Adipocyte (in vitro differentiated cells): Measurements from ENCODE around the gene FLYWCH1.
"Not testable (repeated sequence)": the region's sequence is repeated elsewhere in the genome, so short reads cannot be mapped to it uniquely, and the experiment has no call there.

Source experiments
- DNase-seq: peaks from one replicate; pipeline ENCODE4 v3.0.0-alpha.2; 2015; ENCODE audit warnings: low read depth
- H3K27me3 ChIP-seq: replicated peaks from 2 replicates; pipeline ENCODE4 v1.7.0; 2013; ENCODE audit warnings: mild to moderate bottlenecking, low read length, moderate library complexity; ENCODE audit not compliant: control insufficient read depth, insufficient read depth
- H3K36me3 ChIP-seq: 2 replicates; pipeline ENCODE4 v1.7.0; 2013; ENCODE audit warnings: low read length, mild to moderate bottlenecking, moderate library complexity; ENCODE audit not compliant: control insufficient read depth, insufficient read depth, severe bottlenecking
- H3K4me1 ChIP-seq: 2 replicates; pipeline ENCODE4 v1.7.0; 2013; ENCODE audit warnings: mild to moderate bottlenecking, low read length, moderate library complexity; ENCODE audit not compliant: control insufficient read depth, insufficient read depth
- H3K4me3 ChIP-seq: 2 replicates; pipeline ENCODE4 v1.7.0; 2013; ENCODE audit warnings: mild to moderate bottlenecking, low read length, moderate library complexity
- H3K9ac ChIP-seq: 2 replicates; pipeline ENCODE4 v1.7.0; 2013; ENCODE audit warnings: mild to moderate bottlenecking, low read length, moderate library complexity
- H3K9me3 ChIP-seq: 2 replicates; pipeline ENCODE4 v1.7.0; 2013; ENCODE audit warnings: mild to moderate bottlenecking, low read length, moderate library complexity; ENCODE audit not compliant: control insufficient read depth

FLYWCH1 gene

DNA sequence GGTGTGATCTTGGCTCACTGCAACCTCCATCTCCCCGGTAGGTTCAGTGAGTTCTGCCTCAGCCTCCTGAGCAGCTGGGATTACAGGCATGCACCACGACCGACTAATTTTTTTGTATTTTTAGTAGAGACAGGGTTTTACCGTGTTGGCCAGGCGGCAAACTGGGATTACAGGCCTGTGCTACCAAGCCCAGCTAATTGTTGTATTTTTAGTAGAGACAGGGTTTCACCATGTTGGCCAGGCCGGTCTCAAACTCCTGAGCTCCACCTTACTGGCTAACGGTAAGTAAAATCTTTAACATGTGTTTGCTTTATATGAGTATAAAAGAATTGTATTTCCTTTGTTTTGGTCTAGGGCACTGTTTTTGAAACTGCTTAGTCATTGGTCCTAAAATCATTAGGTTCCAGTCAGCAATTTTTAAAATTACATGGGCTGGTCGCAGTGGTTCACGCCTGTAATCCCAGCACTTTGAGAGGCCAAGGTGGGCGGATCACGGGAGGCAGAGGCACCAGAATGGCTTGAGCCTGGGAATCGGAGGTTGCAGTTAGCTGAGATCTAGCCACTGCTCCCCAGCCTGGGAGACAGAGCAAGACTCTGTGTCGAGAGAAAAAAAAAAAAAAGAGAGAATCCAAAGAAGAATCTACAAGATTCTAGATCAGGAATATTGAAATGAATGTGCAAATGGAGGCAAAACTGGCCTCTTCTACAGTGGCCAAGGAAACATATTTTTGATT lies 3.6 kb downstream of the FLYWCH1 start:
- Histone ChIP-seq H3K27me3 (no peaks in the 10 kb centered on the region), H3K36me3 (peaks cover 15% of the 10 kb centered on the region), H3K4me3 (no peak overlapping the region), H3K9me3 (no peaks in the 10 kb centered on the region), H3K9ac (peak overlapping the region; percentile 51), H3K4me1 (peaks cover 36% of the 10 kb centered on the region)
- DNase-seq, result peak; percentile 11

DNA sequence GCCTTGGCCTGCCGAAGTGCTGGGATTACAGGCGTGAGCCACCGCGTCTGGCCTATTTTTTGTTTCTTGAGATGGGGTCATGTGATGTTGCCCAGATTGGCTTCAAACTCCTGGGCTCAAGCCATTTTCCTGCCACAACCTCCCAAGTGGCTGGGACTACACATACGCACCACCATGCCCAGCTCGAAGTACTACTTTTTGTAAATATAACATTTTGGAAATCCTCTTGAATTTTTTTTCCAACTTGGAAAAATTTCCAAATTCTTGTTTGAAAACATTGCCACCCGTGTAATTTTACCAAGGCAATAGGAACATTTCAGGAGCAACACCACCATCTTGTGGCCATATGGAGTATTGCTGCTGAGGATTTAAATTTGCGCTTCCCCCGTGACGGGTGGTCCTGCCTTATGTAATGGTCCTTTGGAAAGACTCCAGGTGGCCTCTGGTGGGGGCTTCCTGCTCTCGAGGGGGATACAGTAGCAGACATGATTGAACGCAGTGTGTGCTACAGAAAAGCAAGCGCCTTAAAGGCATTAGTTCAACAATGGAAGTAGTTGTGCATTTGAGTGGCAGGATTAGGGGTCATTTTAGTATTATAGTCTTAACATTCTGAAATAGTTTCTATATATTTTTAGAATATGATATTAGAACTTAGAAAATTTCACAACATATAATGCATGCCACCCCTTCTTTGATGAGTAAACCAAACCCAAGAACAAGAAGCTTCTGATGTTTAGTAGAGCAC lies 8.0 kb downstream of the FLYWCH1 start:
- DNase-seq, result peak; percentile 87
- Histone ChIP-seq H3K9me3 (no peaks in the 10 kb centered on the region), H3K4me1 (peaks cover 15% of the 10 kb centered on the region), H3K4me3 (no peak overlapping the region), H3K9ac (peak overlapping the region; percentile 51), H3K36me3 (peaks cover 15% of the 10 kb centered on the region), H3K27me3 (no peaks in the 10 kb centered on the region)

DNA sequence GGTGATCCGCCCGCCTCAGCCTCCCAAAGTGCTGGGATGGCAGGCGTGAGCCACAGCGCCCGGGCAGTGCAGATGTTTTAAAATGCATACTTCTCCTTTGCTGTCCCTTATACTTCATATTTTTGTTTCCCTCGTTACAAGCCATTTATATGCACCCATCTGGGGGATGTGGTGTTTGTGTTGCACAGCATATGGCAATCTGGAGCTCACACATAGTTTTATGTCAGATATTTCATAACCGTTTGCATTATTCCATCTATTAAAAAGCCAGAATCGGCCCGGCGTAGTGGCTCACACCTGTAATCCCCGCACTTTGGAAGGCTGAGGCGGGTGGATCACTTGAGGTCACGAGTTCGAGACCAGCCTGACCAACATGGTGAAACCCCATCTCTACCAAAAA lies 11.8 kb downstream of the FLYWCH1 start:
- Histone ChIP-seq H3K9ac (no peak overlapping the region), H3K9me3 (no peaks in the 10 kb centered on the region), H3K4me1 (peaks cover 9% of the 10 kb centered on the region), H3K27me3 (no peaks in the 10 kb centered on the region), H3K4me3 (no peak overlapping the region), H3K36me3 (peaks cover 9% of the 10 kb centered on the region)
- DNase-seq, result no peak

DNA sequence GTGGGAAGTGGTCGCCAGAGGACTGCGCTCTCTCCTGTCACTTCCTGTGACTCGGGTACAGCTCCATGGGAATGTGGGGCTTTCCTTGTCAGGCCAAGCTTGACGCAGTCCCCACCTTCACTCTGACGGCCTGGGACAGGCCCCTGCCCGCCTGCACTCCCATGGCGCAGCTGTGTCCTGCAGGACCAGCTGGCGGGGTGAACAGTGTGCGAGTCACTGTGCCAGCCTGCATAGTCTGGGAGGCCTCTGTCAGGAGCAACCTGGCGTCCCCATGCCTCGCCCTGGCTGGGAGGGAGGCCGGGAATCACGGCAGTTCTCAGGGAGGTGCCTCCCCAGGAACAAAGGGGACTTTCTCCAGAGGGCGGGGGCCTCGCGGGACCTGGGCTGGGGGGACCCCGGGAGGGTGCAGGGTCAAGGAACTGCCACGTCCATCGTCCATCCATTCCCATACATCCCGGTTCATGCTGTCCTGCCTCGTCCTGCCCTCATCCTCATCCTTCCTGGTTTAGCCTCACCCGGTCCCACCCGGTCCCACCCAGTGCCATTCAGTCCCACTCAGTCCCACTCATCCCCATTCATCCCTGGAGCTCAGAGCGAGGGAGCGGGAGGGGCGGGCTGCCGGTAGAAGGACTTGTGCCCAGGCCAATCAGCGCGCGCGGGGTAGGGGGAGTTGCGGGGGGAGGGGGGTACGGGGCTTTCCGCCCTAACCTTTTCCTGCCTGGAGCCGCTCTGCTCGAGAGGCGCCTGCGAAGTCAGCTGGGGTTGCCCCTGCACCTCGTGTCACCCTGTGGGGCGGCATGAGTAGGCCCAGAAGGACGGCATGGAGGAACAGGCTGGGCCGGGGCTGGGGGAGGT lies 13.4 kb downstream of the FLYWCH1 start:
- no peak for DNase-seq
- H3K9ac ChIP-seq, result no peak overlapping the region
- peaks cover 17% of the 10 kb centered on the region for H3K36me3 ChIP-seq
- no peaks in the 10 kb centered on the region for H3K27me3 ChIP-seq
- H3K9me3 ChIP-seq, result no peaks in the 10 kb centered on the region
- H3K4me1 ChIP-seq, result peaks cover 7% of the 10 kb centered on the region
- H3K4me3 ChIP-seq, result no peak overlapping the region

DNA sequence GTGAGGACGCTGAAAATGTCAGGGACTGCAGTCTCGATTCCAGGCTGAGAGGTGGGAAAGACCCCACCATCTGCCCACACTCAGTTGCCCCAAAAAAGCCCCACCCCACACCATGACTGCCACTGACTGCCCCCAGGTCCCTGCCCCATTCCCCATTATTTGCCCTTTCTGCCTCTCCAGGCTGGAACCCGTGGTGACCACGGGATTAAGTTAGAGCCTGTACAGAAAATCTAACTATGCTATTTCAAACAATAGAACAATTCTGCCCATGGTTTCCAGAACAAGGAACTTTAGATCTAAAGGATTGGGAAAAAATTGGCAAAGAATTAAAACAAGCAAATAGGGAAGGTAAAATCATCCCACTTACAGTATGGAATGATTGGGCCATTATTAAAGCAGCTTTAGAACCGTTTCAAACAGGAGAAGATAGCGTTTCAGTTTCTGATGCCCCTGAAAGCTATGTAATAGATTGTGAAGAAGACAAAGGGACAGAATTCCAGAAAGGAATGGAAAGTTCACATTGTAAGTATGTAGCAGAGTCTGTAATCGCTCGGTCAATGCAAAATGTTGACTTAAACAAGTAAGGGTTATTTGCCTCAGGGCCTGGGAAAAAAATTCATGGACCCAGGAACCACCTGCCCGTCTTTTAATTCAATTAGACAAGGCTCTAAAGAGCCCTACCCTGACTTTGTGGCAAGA lies 14.4 kb downstream of the FLYWCH1 start:
- H3K27me3 ChIP-seq, result no peaks in the 10 kb centered on the region
- H3K9me3 ChIP-seq, result no peaks in the 10 kb centered on the region
- H3K36me3 ChIP-seq, result peaks cover 24% of the 10 kb centered on the region
- no peak overlapping the region for H3K9ac ChIP-seq
- no peak for DNase-seq
- H3K4me1 ChIP-seq, result peaks cover 7% of the 10 kb centered on the region
- no peak overlapping the region for H3K4me3 ChIP-seq

DNA sequence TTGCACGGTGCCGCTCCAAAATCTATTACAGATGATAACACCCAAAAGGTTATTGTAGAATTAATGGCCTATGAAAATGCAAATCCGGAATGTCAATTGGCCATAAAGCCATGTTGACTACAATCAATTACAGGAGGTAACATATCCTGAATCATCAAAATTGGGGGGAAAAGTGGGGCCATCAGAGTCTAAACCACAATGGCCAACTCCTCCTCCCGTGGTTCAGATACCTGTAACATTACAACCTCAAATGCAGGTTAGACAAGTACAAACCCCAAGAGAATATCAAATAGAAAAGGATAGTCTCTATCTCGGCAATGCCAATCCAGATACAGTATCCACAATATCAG lies 14.9 kb downstream of the FLYWCH1 start:
- no peak for DNase-seq
- Histone ChIP-seq H3K36me3 (peaks cover 28% of the 10 kb centered on the region), H3K27me3 (no peaks in the 10 kb centered on the region), H3K9me3 (no peaks in the 10 kb centered on the region), H3K4me3 (peak overlapping the region; percentile 55), H3K9ac (peak overlapping the region; percentile 4), H3K4me1 (peaks cover 7% of the 10 kb centered on the region)

DNA sequence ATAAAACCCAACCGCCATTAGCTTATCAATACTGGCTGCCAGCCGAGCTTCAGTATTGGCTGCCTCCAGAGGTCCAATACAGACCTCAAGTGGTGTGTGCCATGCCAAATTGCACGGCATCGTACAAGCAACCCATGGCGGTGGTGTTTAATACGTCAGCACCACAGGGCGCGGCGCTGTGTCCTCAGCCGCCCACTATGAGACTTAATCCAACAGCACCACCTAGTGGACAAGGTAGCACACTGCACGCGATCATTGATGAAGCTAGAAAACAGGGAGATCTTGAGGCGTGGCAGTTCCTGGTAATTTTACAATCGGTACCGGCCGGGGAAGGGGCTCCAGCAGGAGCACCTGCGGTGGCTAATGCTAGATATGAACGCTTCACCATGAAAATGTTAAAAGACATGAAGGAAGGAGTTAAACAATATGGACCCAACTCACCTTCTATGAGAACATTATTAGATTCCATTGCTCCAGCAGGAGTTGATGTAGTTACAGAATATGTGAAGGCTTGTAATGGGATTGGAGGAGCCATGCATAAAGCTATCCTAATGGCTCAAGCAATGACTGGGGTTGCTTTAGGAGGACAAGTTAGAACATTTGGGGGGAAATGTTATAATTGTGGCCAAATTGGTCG lies 15.4 kb downstream of the FLYWCH1 start:
- Histone ChIP-seq H3K9ac (peak overlapping the region; percentile 4), H3K4me1 (peaks cover 7% of the 10 kb centered on the region), H3K4me3 (peak overlapping the region; percentile 55), H3K9me3 (no peaks in the 10 kb centered on the region), H3K27me3 (no peaks in the 10 kb centered on the region), H3K36me3 (peaks cover 24% of the 10 kb centered on the region)
- DNase-seq, result peak; percentile 98

DNA sequence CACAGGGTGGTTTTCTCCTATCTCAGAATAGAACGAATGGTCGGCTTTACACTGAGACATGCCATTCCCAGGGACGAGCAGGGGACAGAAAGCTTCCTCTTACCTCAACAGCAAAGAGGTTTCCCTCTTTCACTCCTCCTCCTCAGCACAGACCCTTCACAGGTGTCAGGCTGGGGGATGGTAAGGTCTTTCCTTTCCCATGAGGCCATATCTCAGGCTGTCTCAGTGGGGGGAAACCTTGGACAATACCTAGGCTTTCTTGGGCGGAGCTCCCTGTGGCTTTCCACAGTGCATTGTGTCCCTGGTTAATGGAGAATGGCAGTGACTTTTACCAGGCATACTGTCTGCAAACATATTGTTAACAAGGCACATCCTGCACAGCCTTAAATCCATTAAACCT lies 16.4 kb downstream of the FLYWCH1 start:
- H3K36me3 ChIP-seq, result peaks cover 27% of the 10 kb centered on the region
- H3K9me3 ChIP-seq, H3K9ac ChIP-seq, H3K4me1 ChIP-seq, DNase-seq, H3K27me3 ChIP-seq, H3K4me3 ChIP-seq: not testable (repeated sequence)

DNA sequence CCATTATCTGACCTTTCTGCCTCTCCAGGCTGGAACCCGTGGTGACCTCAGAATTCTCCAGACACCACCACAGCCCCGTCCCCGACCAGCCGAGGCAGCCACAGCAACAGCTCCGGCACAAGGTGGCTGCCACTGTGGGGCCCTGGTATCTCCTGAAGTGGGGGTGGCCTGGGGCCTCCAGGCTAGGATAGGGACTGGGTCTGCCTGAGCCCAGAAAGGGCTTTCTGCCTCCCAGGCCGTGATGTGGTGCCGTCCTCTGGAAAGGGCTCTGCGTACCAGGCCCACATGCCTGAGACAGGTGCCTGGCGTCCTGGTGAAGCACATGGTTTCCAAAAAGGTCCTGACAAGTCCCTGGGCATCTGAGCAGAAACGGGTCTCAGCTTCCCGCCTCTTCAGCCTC lies 17.1 kb downstream of the FLYWCH1 start:
- Histone ChIP-seq H3K9ac (no peak overlapping the region), H3K4me1 (peaks cover 7% of the 10 kb centered on the region), H3K27me3 (no peaks in the 10 kb centered on the region), H3K9me3 (no peaks in the 10 kb centered on the region), H3K36me3 (peaks cover 30% of the 10 kb centered on the region), H3K4me3 (no peak overlapping the region)
- no peak for DNase-seq

DNA sequence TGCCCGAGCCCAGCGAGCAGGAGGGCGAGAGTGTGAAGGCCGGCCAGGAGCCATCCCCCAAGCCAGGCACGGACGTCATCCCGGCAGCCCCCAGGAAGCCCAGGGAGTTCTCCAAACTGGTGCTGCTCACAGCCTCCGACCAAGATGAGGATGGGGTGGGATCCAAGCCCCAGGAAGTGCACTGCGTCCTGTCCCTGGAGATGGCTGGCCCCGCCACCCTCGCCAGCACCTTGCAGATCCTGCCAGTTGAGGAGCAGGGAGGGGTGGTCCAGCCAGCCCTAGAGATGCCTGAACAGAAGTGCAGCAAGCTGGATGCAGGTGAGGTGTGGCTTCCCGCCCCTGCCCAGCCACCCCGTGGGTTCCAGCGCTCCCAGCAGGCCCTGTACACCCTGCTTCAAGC lies 18.0 kb downstream of the FLYWCH1 start:
- Histone ChIP-seq H3K4me3 (no peak overlapping the region), H3K27me3 (no peaks in the 10 kb centered on the region), H3K9ac (no peak overlapping the region), H3K36me3 (peaks cover 38% of the 10 kb centered on the region), H3K4me1 (peaks cover 7% of the 10 kb centered on the region), H3K9me3 (no peaks in the 10 kb centered on the region)
- DNase-seq, result no peak
